SK-N-SH (cell line): ENCODE results near the gene GRM5. TPM values are rescaled to one million over a fixed set of nuclear protein-coding genes. Genes with fewer than 3 reads are reported as not detected.

ENCODE experiments used
- CTCF ChIA-PET: fragments of 300-600, 350-600 bp; formaldehyde crosslinking; extraction: SDS; loops from one replicate; lab custom pipeline; 2021; lab: Yijun Ruan, JAX
- POLR2A ChIA-PET: fragments of 350-600 bp; sonication (Branson Sonifier 250); formaldehyde crosslinking; extraction: SDS; loops from one replicate; lab custom pipeline; 2020; ENCODE audit warnings: antibody characterized with exemption, inconsistent platforms; lab: Yijun Ruan, JAX
- DNase-seq: peaks from one replicate; pipeline ENCODE4 v3.0.0; 2012
- H2AFZ ChIP-seq: fragments of 200-600 bp; sonication (generic); 2 replicates; pipeline ENCODE4 v1.8.1; 2016; ENCODE audit warnings: antibody characterized with exemption, mild to moderate bottlenecking, low read depth
- H3F3A ChIP-seq: fragments of 200-600 bp; sonication (generic); replicated peaks from 2 replicates; pipeline ENCODE3; 2016; ENCODE audit warnings: antibody characterized with exemption, mild to moderate bottlenecking; ENCODE audit not compliant: insufficient read depth
- H3K27ac ChIP-seq, 2 experiments: fragments of 200-500 bp in 1 of 2; fragments of 200-600 bp in 1 of 2; sonication (Bioruptor generic) in 1 of 2; sonication (generic), shearing (Covaris generic) in 1 of 2; 2 replicates each; pipeline versions ENCODE4 v1.5.1 to v1.6.1; 2014 to 2016; ENCODE audit warnings: low read depth in 2 of 2, inconsistent platforms in 1 of 2, low read length in 1 of 2, mild to moderate bottlenecking in 1 of 2, mixed read lengths in 1 of 2
- H3K27me3 ChIP-seq: fragments of 200-600 bp; sonication (generic), shearing (Covaris generic); 2 replicates; pipeline ENCODE4 v1.6.1; 2016; ENCODE audit warnings: mixed run types; ENCODE audit not compliant: insufficient read depth
- H3K36me3 ChIP-seq, 2 experiments: fragments of 200-500 bp in 1 of 2; fragments of 200-600 bp in 1 of 2; sonication (Bioruptor generic) in 1 of 2; sonication (generic) in 1 of 2; replicated peaks in 1 of 2; 2 replicates each; pipeline versions ENCODE3 to v1.5.1; 2014 to 2016; ENCODE audit warnings: low read length in 1 of 2, mild to moderate bottlenecking in 1 of 2; ENCODE audit not compliant: insufficient read depth in 2 of 2, control insufficient read depth in 1 of 2
- H3K4me1 ChIP-seq, 2 experiments: fragments of 200-500 bp in 1 of 2; fragments of 200-600 bp in 1 of 2; sonication (Bioruptor generic) in 1 of 2; sonication (generic), shearing (Covaris generic) in 1 of 2; 2 replicates each; pipeline versions ENCODE4 v1.5.1 to v1.6.1; 2014 to 2016; ENCODE audit warnings: low read depth in 1 of 2, low read length in 1 of 2, mixed run types in 1 of 2; ENCODE audit not compliant: insufficient read depth in 2 of 2, control insufficient read depth in 1 of 2
- H3K4me2 ChIP-seq: fragments of 200-600 bp; sonication (generic), shearing (Covaris generic); 2 replicates; pipeline ENCODE4 v1.6.1; 2017; ENCODE audit warnings: mixed run types
- H3K4me3 ChIP-seq, 2 experiments: fragments of 200-500 bp in 1 of 2; fragments of 200-600 bp in 1 of 2; sonication (Bioruptor generic) in 1 of 2; sonication (generic), shearing (Covaris generic) in 1 of 2; 2 replicates each; pipeline versions ENCODE4 v1.5.1 to v1.8.1; 2014 to 2016; ENCODE audit warnings: low read depth in 2 of 2, inconsistent platforms in 1 of 2, low read length in 1 of 2, mild to moderate bottlenecking in 1 of 2, mixed read lengths in 1 of 2, moderate library complexity in 1 of 2
- H3K79me2 ChIP-seq: fragments of 200-600 bp; sonication (generic); 2 replicates; pipeline ENCODE4 v1.8.1; 2017; ENCODE audit warnings: mild to moderate bottlenecking; ENCODE audit not compliant: insufficient read depth
- H3K9ac ChIP-seq: fragments of 200-600 bp; sonication (generic); 2 replicates; pipeline ENCODE4 v1.6.1; 2017; ENCODE audit warnings: mixed run types
- H3K9me2 ChIP-seq: fragments of 200-600 bp; sonication (generic); 2 replicates; pipeline ENCODE4 v1.6.1; 2017; ENCODE audit warnings: mixed run types
- H3K9me3 ChIP-seq: fragments of 200-600 bp; sonication (generic); 2 replicates; pipeline ENCODE4 v1.6.1; 2017; ENCODE audit warnings: mixed run types, mild to moderate bottlenecking, moderate library complexity
- H4K20me1 ChIP-seq: fragments of 200-600 bp; sonication (generic); 2 replicates; pipeline ENCODE4 v1.6.1; 2017; ENCODE audit warnings: mild to moderate bottlenecking, mixed run types; ENCODE audit not compliant: insufficient read depth
- CTCF ChIP-seq: fragments of 200-600 bp; sonication (generic); IDR thresholded peaks from 2 replicates; pipeline ENCODE4 v1.6.1; 2017; ENCODE audit warnings: antibody characterized with exemption, mild to moderate bottlenecking, moderate library complexity
- FOSL2 ChIP-seq: IDR thresholded peaks from 2 replicates; pipeline ENCODE4 v1.4.0; 2012; ENCODE audit warnings: low read depth, mild to moderate bottlenecking, moderate library complexity, borderline replicate concordance
- GABPA ChIP-seq: IDR thresholded peaks from 2 replicates; pipeline ENCODE4 v1.4.0; 2012; ENCODE audit warnings: low read depth, mild to moderate bottlenecking
- RFX5 ChIP-seq: IDR thresholded peaks from 2 replicates; pipeline ENCODE4 v1.6.1; 2012; ENCODE audit warnings: mild to moderate bottlenecking, improper control_type of control experiment, low read length
- USF1 ChIP-seq: IDR thresholded peaks from 2 replicates; pipeline ENCODE4 v1.4.0; 2012; ENCODE audit warnings: low read depth, borderline replicate concordance
- WGBS: methylation state at CpG from one replicate; pipeline ENCODE4 v1.1.6; 2017; ENCODE audit warnings: low lambda C conversion rate; 5-methylcytosine and 5-hydroxymethylcytosine counted together
- polyA plus RNA-seq, 3 experiments: library from polyadenylated mRNA; depleted of rRNA; stranded (reverse); fragments of >200 nt; gene quantifications; 2 replicates each; pipeline ENCODE4 v1.2.3, GENCODE V29; 2012
- small RNA-seq, 7 experiments: library from RNA; depleted of rRNA; stranded (forward); fragments of <200 nt; gene quantifications; one replicate each; pipeline ENCODE3, GENCODE V24; 2012

Gene GRM5
- polyA plus RNA-seq, 1 of the 3 experiments (the other 2 are of a cell fraction): not detected

GRCh38 chr11:88454881-88455280 is 610.9 kb downstream of the GRM5 start:
- Histone ChIP-seq H3K27me3 (no peaks in the 10 kb centered on the region), H3K9me3 (no peaks in the 10 kb centered on the region), H3F3A (no peaks in the 10 kb centered on the region), H3K4me2 (no peak overlapping the region), H3K4me3 (no peak overlapping the region), H3K9me2 (no peaks in the 10 kb centered on the region), H3K4me1 (no peaks in the 10 kb centered on the region), H4K20me1 (no peaks in the 10 kb centered on the region), H3K9ac (no peak overlapping the region), H3K79me2 (no peaks in the 10 kb centered on the region), H3K27ac (no peak overlapping the region), H3K36me3 (no peaks in the 10 kb centered on the region), H2AFZ (no peak overlapping the region)
- no peak for DNase-seq
- CTCF ChIA-PET: no interaction called here
- WGBS: 21% methylated on average over 3 of the region's 3 CpGs
- no peak for TF ChIP-seq USF1
- no peak for TF ChIP-seq FOSL2
- TF ChIP-seq RFX5: no peak
- no peak for TF ChIP-seq CTCF
- no peak for TF ChIP-seq GABPA
- POLR2A ChIA-PET: no interaction called here

Small RNA genes lying within 50 kb of the gene (small RNA-seq; reads per million reads assigned to genes)
- 0.57 to 4.2 (median 1.5) reads per million in 7 experiments for gene RNU6-16P

Other genes starting within 250 kb of the GRM5 start
- gene TYR, start 111.9 kb upstream of the GRM5 start, polyA plus RNA-seq (2012; rRNA removed): not detected in 2 replicates